GM19025 (cell line): ENCODE data around the gene GRIK5.

Experiments used
- ATAC-seq: cut with Tn5 transposase; IDR thresholded peaks from one replicate; pipeline ENCODE4 v1.9.1; 2021; ENCODE audit warnings: mild to moderate bottlenecking, low read depth, moderate library complexity; ENCODE audit not compliant: unreplicated experiment

The GRIK5 gene

DNA sequence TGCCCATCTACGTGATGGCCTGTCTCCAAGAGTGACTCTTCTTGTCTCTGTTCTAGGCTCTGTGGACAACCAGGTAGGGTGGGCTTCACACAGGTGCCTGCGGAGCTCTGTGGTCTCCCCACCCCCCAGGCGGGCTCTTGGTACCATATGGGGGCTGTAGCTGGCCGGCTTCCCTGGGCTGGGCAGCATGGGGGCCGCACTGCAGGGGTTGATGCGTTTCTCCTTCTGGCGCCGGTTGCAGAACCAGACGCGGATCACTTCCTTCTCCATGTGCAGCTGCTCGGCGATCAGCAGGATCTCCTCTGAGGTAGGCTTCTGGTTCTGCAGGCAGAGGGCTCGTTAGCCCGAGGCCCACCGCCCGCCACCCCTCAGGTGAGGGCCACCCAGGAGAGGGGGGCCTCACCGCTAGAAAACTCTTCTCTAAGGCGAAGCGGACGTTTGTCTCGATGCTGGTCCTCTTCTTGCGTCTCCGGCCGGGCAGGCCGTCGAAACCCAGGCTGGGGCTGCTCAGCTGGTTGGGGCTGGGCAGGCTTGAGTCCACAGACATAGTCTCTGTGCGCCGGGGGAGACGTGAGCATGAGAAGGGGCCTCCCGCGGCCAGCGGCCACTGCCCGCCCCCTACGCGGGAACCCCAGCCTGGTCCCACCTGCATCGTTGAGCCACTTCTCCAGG is 25.3 kb upstream of the GRIK5 start:
- ATAC-seq: no peak

DNA sequence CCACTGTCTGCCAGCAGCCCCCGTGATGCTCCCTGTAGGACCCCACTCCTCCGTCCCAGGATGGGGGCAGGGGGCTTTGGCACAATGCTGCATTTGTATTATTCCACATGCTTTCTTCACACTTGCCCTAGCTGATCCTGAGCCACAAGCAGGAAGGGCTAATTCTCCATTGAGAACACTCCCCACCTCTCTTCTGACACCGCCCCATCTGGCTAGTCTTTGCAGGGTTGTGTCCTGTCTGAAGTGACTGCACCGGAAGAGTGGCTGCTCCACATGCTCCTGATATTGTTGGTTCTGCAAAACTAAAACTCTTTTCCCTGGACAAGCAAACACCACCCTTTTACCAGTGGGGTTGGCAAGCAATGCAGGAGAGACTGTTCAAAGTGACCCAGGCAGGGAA is 23.9 kb upstream of the GRIK5 start:
- ATAC-seq: no peak

DNA sequence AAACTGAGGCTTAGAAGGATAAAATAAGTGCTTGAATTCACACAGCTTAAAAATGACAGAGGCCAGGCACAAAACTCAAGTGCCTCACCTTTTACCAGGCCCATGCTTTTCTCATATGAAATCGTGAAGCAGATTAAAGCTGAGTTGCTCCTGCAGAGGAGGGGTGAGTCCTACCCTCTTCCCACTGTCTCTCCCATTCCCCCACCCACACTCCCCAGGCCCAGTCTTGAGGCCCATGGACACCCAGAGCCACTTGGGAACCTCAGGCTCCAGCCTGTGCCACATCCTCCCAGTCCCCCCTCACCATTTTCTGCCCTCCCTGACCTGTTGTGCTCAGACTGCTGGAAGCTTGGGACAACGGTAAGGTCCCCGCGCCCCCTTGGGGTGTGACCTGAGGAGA is 23.5 kb upstream of the GRIK5 start:
- no peak for ATAC-seq

DNA sequence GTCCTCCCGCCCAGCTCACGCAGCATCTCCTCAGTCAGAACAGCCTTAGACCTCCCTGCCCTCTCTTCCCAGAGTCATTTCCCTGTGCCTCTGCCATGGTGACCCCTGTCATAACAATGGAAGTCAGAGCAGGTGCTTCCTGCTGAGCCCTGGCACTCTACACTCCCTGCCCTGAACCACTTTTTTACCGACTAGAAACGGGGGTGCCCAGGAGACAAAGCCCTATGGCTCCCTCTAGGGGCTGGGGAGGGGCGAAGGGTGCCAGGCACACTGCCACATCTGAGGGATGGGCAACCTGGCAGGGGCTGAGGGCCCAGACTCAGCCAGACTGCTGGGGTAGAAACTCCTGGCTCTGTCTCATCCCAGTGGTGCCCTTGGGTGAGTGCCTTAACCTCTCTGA is 22.3 kb upstream of the GRIK5 start:
- ATAC-seq: no peak

DNA sequence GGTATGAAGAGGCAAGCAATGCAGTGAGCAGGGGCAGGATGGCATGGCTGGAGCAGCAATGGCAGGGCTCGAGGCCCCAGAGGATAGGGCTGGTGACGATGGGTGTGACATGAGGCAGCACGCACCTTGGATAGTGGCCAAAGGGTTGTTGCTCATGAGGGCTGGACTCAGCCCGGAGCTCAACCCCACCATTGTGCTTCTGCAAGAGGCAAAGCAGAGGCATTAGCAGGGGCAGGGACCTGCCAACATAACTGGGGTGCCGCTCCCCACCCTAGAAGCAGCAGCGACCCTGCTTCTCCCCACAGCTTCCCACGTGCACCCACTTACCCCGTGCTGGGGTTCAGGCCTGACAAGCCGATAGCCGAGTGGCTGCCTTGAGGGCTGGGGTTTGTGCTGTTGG is 21.7 kb upstream of the GRIK5 start:
- ATAC-seq: no peak

DNA sequence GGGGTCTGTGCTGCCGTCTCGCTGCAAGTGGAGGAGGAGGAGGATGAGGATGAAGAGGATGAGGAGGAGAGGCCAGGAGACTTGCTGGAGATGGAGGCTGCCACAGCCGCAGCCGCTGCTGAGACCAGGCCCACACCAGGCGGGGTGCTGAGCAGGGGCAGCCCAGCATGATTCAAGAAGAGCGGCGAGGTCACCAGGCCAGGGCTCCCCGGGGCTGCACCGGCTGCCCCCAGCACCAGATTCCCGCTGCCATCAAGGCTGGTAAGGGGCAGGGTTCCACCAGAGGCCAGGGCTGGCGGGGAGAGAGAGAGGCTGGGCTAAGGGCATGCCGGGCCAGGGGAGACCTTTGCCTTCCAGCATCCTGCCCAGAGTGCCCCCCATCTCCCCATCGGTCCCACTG is 21.3 kb upstream of the GRIK5 start:
- no peak for ATAC-seq

DNA sequence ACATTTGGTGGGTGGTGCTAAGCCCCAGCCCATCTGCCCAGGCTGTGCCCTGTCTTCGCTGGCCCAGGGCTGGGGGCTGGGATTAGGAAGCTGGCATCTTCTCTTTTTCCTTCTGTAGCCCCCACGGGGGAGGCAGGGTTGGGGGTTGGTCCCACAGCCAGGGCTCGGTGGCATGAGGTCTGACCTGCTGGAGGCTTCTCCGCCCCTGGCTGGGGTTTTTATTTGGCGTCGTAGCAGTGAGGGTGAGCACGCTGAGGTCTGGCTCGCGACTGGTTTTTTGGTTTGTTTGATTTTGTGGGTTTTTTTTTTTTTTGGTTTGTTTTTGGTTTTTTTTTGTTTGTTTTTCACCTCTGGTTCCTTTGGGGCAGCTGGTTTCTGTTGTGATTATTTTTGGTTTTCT is 20.7 kb upstream of the GRIK5 start:
- ATAC-seq: no peak

DNA sequence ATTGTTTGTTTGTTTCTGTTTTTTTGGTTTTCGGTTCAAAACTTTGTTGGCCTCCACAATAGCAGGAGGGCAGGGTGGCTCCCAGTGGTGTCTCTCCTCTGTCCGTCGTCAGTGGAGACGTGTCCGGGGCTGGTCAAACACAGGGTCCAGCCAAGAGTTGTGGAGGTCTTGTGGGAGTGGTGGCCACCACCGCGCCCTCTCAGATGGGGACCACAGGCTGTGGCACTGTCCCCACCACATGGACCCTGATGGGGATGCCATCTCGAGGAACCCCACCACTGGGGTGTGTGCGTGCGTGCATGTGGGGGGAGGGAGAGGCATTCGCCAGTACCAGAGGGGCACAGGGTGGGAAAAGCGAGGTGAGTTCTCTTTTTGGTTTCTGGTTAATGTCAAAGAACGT is 19.8 kb upstream of the GRIK5 start:
- no peak for ATAC-seq

DNA sequence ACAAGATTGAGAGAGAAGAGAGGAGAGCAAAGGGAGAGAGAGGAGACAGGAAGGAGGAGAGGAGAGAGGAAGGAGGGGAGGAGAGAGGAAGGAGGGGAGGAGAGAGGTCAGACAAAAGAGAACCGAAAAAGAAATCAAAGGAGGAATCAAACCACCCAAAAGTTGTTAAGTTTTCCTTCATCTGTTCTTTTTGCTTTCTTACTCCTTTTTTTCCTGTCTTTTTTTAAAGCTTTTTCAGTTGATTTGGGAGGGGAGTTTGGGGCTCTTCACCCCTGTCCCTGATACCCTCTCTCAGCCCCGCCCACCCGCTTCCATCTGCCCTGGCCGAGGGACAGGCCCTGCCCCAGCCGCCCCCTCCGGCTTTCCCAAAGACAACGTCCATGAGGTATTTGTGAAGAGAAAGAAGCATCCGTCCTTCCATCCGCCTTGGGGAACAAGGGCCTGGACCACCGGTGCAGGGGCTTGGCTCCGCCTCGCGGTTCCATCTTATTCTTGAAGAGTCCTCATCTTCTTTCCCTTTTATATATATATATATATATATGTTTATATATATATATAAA is 19.3 kb upstream of the GRIK5 start:
- ATAC-seq: no peak

DNA sequence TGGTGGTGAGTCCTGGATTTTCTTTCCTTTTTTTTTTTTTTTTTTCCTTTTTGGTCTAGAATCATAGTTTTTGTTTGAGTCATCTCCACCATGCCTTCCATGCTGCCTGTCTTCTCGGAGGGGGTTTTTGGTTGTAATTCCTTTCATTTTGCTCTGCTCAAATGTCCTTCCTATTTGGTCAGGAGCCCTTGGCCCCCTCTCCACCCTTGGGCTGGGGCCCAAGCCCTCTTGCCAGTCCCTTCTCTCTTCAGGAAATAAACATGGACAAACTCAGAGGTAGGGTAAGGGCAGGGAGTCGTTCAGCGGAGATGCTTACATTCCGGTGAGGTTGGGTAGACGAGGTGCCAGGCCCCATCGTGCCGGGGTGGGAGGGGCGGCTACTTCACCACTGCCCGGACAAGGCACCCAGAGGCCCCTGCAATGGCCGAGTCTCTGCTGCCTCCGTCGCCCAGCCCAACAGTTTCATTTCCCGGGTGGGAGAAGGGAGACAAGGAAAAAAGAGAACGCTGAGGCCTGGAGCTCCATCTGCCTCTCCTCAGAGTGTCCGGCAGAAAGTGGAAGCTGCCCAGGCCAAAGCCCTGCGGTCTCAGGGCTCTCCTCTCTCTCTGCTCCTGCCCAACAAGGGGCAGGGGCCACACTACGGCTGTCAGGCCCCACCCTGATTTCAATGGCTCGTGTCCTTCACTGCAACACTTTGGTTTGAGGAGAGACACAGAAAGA is 18.6 kb upstream of the GRIK5 start:
- ATAC-seq: no peak

DNA sequence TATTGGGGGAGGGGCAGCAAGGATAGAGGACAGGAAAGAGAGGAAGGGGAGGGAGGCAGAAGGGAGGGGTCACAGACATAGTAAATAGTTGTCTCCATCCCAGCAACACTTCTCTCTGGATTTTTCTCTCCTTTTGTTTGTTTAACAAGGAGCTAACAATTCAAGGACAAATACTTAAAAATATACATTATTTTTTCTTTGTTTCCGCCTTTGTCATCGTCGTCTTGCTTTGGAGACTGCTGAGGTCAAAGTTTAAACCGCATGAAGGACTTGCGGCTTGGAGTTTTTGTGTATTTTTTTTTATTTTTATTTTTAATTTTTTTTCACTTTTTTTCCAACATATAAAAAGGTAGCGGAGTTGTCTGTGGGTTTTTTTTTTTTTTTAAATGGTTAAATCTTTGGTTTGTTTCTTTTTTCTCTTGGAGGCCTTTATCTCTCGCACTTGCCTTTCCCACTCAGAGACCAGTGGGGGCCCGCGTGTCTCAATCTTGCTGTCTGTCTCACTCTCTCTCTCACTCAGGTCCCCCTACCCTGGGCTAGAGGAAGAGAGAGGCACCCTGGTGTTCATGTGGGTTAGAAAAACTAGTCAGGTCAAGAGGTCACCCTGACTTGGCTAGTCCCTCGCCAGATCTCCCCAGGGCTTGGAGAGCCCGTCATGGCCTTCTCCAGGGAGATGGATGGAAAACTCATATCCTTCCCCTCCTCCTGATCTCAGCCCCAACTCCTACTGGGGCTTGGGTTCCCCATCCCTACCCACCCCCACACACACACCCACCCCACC is 17.0 kb upstream of the GRIK5 start:
- no peak for ATAC-seq

DNA sequence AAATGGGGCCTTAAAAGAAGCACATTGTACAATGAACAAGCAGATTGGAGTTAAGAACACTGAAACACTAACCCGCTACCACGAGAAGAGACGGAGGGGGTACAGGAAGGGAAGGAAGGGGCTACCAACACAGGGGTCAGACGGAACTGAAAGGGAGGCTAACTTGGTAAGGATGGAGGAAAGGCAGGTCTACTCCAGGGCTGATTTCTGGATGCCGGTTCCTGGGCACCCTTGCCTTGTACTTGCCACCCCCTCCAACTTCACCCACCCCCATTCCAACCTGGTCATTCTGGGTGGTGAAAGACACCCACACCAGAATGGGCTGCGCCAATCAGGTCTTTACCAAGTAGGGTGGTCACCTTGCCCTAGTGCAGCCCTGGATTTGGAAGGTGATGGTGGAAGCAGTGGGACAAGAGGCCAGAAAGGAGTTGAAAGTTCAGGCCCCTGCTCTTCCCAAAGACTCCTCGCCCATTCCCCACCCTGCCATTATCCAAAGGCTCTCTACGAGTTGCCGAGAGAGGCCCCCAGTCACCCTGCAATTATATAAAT is 16.3 kb upstream of the GRIK5 start:
- no peak for ATAC-seq

DNA sequence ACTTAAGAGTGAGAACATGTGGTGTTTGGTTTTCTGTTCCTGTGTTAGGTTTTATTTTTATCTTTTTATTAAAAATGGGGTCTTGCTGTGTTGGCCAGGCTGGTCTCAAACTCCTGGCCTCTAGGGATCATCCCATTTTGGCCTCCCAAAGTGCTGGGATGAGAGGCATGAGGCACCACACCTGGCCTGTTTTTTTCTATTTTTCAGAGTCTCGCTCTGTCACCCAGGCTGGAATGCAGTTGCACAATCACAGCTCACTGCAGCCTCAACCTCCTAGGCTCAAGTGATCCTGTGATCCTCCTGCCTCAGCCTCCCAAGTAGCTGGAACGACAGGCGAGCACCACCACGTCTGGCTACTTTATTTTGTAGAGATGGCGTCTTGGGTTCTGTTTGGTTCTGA is 13.5 kb upstream of the GRIK5 start:
- ATAC-seq: no peak

DNA sequence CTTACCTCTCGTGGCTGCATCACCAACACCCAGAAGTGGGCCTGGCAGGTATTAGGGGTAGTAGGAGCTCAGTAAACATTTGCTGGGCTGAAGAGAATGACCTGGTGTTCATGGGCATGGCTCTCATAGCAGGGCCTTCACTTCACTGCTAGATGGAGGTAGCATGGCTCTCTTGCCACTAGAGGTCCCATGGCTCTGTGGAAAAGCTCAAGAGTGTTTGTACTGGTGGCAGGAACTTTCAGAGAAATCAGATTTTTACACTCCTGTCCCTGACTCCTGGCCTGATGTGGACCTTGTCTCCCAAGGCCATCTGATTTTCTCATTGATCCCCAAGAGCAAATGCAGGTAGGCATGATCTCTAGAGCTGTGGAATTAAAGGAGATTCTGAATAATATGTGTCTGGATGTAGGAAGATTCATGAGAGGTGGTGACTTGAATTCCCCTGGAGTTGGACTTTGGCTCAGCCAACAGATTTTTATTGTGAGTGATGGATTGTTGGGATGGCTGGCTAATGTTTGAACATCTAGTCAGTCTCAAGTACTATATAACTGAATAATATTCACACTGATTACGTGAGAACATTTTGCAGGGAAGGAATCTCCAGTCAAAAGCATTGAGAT is 11.7 kb upstream of the GRIK5 start:
- ATAC-seq: no peak

DNA sequence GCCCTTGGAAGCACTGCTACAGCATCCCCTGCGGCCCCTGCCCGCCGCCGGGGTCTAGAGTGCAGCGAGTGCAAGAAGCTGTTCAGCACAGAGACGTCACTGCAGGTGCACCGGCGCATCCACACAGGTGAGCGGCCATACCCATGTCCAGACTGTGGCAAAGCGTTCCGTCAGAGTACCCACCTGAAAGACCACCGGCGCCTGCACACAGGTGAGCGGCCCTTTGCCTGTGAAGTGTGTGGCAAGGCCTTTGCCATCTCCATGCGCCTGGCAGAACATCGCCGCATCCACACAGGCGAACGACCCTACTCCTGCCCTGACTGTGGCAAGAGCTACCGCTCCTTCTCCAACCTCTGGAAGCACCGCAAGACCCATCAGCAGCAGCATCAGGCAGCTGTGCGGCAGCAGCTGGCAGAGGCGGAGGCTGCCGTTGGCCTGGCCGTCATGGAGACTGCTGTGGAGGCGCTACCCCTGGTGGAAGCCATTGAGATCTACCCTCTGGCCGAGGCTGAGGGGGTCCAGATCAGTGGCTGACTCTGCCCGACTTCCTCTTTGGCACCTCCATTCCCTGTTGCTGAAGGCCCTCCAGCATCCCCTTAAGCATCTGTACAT is 10.9 kb upstream of the GRIK5 start:
- ATAC-seq: no peak

DNA sequence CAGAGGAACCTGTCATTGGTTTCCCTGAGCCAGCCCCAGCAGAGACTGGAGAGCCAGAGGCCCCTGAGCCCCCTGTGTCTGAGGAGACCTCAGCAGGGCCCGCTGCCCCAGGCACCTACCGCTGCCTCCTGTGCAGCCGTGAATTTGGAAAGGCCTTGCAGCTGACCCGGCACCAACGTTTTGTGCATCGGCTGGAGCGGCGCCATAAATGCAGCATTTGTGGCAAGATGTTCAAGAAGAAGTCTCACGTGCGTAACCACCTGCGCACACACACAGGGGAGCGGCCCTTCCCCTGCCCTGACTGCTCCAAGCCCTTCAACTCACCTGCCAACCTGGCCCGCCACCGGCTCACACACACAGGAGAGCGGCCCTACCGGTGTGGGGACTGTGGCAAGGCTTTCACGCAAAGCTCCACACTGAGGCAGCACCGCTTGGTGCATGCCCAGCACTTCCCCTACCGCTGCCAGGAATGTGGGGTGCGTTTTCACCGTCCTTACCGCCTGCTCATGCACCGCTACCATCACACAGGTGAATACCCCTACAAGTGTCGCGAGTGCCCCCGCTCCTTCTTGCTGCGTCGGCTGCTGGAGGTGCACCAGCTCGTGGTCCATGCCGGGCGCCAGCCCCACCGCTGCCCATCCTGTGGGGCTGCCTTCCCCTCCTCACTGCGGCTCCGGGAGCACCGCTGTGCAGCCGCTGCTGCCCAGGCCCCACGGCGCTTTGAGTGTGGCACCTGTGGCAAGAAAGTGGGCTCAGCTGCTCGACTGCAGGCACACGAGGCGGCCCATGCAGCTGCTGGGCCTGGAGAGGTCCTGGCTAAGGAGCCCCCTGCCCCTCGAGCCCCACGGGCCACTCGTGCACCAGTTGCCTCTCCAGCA is 10.1 kb upstream of the GRIK5 start:
- ATAC-seq: no peak

DNA sequence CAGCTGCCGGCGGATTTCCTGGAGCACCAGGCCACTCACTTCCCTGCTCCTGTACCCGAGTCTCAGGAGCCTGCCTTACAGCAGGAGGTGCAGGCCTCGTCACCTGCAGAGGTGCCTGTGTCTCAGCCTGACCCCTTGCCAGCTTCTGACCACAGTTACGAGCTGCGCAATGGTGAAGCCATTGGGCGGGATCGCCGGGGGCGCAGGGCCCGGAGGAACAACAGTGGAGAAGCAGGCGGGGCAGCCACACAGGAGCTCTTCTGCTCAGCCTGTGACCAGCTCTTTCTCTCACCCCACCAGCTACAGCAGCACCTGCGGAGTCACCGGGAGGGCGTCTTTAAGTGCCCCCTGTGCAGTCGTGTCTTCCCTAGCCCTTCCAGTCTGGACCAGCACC is 9.3 kb upstream of the GRIK5 start:
- no peak for ATAC-seq

DNA sequence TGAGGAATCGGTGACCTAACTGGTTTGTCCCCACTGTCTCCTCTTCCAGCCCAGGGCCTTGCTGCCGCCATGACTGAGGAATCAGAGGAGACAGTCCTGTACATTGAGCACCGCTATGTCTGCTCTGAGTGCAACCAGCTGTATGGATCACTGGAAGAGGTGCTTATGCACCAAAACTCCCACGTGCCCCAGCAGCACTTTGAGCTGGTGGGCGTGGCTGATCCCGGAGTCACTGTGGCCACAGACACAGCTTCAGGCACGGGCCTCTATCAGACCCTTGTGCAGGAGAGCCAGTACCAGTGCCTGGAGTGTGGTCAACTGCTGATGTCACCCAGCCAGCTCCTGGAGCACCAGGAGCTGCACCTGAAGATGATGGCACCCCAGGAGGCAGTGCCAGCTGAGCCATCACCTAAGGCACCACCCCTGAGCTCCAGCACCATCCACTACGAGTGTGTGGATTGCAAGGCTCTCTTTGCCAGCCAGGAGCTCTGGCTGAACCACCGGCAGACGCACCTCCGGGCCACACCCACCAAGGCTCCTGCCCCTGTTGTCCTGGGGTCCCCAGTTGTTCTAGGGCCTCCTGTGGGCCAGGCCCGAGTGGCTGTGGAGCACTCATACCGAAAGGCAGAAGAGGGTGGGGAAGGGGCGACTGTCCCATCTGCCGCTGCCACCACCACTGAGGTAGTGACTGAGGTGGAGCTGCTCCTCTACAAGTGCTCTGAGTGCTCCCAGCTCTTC is 8.7 kb upstream of the GRIK5 start:
- no peak for ATAC-seq

DNA sequence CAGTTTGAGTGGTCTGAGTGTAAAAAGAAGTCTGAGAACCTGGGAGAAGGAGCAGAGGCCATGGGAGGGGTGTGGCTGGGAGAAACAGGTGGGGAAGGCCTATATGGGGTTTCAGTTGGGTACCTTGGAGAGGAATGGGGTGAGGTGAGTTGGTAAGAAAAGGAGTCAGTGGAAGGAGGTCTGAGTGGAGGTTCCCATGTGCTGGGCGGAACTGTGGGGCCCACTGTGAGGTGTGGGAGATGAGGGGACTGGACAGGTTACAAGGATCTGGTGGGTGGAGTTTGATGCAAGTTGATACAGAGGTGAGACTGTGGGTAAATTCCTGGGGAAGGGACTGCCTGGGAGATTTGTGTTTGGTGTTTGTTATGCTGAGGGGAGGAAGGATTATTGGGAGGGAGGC is 8.1 kb upstream of the GRIK5 start:
- ATAC-seq: no peak
